Hindlimb muscle (tissue), 1 donor: Measurements from ENCODE around the gene TAB3. TPM values are rescaled to one million over a fixed set of nuclear protein-coding genes. Genes with fewer than 3 reads are reported as not detected.

Experiments used
- polyA plus RNA-seq: library from polyadenylated mRNA; unstranded; fragments of 120-200 nt; gene quantifications from one replicate; pipeline ENCODE4 v1.2.1, GENCODE V29; 2013; ENCODE audit not compliant: insufficient read length

The TAB3 gene
- polyA plus RNA-seq, 1 donor = 12.9 TPM

Other genes with a start within 250 kb of the TAB3 start
- gene GK, start 235.8 kb downstream of the TAB3 start, polyA plus RNA-seq = 2.7 TPM
- gene FTHL17, start 182.8 kb upstream of the TAB3 start, polyA plus RNA-seq = not detected